ENCODE results near the gene PRICKLE3. TPM values are rescaled to one million over a fixed set of nuclear protein-coding genes. Genes with fewer than 3 reads are reported as not detected.

The PRICKLE3 gene
- total RNA-seq, 1 experiment from 2014 or later: 14.5 TPM

- intact Hi-C loops (cut with micrococcal nuclease): no loop called here
- DNase-seq (ENCODE audit: unreplicated experiment): no peak
- no peaks in the 10 kb centered on the region for H3K36me3 Mint-ChIP-seq (ENCODE audit: insufficient read depth, unreplicated experiment)
Measured at GRCh38 chrX:49162620-49163019, 23.6 kb downstream of the PRICKLE3 start, which contains the start of gene MAGIX. MAGIX (plus strand) TSS chrX:49162758; CDS start chrX:49162890, 132 bp downstream.

DNA sequence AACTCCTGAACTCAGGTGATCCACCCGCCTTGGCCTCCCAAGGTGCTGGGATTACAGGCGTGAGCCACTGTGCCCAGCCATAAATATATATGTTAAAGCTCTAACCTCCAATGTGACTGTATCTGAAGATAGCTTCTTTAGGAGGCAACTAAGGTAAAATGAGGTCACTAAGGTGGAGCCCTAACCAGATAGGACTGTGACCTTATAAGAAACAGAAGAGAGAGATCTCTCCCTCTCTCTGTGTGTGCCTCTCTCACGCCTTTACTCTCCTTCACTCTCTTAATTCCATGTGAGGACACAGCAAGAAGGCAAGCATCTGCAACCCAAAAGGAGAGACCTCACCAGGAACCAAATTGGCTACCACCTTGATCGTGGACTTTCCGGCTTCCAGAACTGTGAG, 24.5 kb downstream of the PRICKLE3 start:
- Mint-ChIP-seq H3K27me3 (ENCODE audit: insufficient read depth, unreplicated experiment) (no peaks in the 10 kb centered on the region), H3K9me3 (ENCODE audit: unreplicated experiment) (no peaks in the 10 kb centered on the region), H3K4me3 (ENCODE audit: unreplicated experiment) (no peak overlapping the region), H3K4me1 (ENCODE audit: insufficient read depth, unreplicated experiment) (peaks cover 7% of the 10 kb centered on the region), H3K27ac (ENCODE audit: low read depth, unreplicated experiment) (no peak overlapping the region), H3K36me3 (ENCODE audit: insufficient read depth, unreplicated experiment) (no peaks in the 10 kb centered on the region)
- BruUV-seq (replicated peaks): no TSS peak
- ChIA-PET POLR2A (no interaction called here), CTCF (no interaction called here)
- TF ChIP-seq, protein P1, sequence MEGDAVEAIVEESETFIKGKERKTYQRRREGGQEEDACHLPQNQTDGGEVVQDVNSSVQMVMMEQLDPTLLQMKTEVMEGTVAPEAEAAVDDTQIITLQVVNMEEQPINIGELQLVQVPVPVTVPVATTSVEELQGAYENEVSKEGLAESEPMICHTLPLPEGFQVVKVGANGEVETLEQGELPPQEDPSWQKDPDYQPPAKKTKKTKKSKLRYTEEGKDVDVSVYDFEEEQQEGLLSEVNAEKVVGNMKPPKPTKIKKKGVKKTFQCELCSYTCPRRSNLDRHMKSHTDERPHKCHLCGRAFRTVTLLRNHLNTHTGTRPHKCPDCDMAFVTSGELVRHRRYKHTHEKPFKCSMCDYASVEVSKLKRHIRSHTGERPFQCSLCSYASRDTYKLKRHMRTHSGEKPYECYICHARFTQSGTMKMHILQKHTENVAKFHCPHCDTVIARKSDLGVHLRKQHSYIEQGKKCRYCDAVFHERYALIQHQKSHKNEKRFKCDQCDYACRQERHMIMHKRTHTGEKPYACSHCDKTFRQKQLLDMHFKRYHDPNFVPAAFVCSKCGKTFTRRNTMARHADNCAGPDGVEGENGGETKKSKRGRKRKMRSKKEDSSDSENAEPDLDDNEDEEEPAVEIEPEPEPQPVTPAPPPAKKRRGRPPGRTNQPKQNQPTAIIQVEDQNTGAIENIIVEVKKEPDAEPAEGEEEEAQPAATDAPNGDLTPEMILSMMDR (IDR thresholded peaks at IDR 0.05; ENCODE audit: unreplicated experiment): no peak
- DNase-seq (ENCODE audit: unreplicated experiment): no peak
- intact Hi-C loops (cut with micrococcal nuclease): no loop called here

More at GRCh38 chrX:49162620-49163019, 23.6 kb downstream of the PRICKLE3 start, which contains the start of gene MAGIX:
- Mint-ChIP-seq H3K4me1 (ENCODE audit: insufficient read depth, unreplicated experiment) (peaks cover 12% of the 10 kb centered on the region), H3K27me3 (ENCODE audit: insufficient read depth, unreplicated experiment) (no peaks in the 10 kb centered on the region), H3K4me3 (ENCODE audit: unreplicated experiment) (peak within 1 kb of the TSS; percentile 68), H3K9me3 (ENCODE audit: unreplicated experiment) (no peaks in the 10 kb centered on the region), H3K27ac (ENCODE audit: low read depth, unreplicated experiment) (peak within 1 kb of the TSS; percentile 61)
- CTCF ChIA-PET: interaction anchor here (0.5 to 0.8 kb wide), 3 partner anchors 30 to 101 kb away, joined by 3 to 5 read pairs (median 4); no protein-coding TSS in a partner anchor
- TF ChIP-seq, protein P1 (IDR thresholded peaks at IDR 0.05; ENCODE audit: unreplicated experiment): no peak
- no TSS peak for BruUV-seq (replicated peaks)
- POLR2A ChIA-PET: no interaction called here

GRCh38 chrX:49160908-49161307, 25.3 kb downstream of the PRICKLE3 start:
- Mint-ChIP-seq H3K4me3 (ENCODE audit: unreplicated experiment) (no peak overlapping the region), H3K36me3 (ENCODE audit: insufficient read depth, unreplicated experiment) (peaks cover 5% of the 10 kb centered on the region), H3K27ac (ENCODE audit: low read depth, unreplicated experiment) (no peak overlapping the region), H3K4me1 (ENCODE audit: insufficient read depth, unreplicated experiment) (peaks cover 7% of the 10 kb centered on the region), H3K27me3 (ENCODE audit: insufficient read depth, unreplicated experiment) (no peaks in the 10 kb centered on the region), H3K9me3 (ENCODE audit: unreplicated experiment) (no peaks in the 10 kb centered on the region)
- no peak for DNase-seq (ENCODE audit: unreplicated experiment)
- ChIA-PET POLR2A (no interaction called here), CTCF (no interaction called here)
- TF ChIP-seq, protein P1 (IDR thresholded peaks at IDR 0.05; ENCODE audit: unreplicated experiment): no peak
- intact Hi-C loops (cut with micrococcal nuclease): no loop called here
- BruUV-seq (replicated peaks): no TSS peak

DNA sequence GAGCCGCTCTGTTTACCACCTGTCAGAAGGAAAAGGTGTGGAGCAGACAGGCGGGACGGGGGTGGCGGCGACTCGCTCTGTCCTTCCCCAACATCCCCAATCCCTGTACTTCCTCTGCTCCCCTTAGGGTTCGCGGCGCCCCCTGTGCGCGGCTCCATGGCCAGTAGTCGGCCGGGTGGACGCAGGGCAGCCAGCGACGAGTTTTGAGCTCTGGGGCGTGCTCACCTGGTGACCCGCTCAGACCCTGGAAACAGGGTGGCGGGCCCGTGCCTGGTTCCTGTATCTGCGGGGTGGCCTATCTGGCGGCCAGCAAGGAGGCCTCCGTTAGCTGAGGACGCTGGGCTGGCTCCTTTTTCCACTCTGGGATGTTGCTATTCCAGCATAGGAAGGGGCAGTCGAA, 29.0 kb downstream of the PRICKLE3 start:
- Mint-ChIP-seq H3K4me3 (ENCODE audit: unreplicated experiment) (no peak overlapping the region), H3K9me3 (ENCODE audit: unreplicated experiment) (no peaks in the 10 kb centered on the region), H3K36me3 (ENCODE audit: insufficient read depth, unreplicated experiment) (peaks cover 7% of the 10 kb centered on the region), H3K27ac (ENCODE audit: low read depth, unreplicated experiment) (no peak overlapping the region), H3K4me1 (ENCODE audit: insufficient read depth, unreplicated experiment) (peaks cover 7% of the 10 kb centered on the region), H3K27me3 (ENCODE audit: insufficient read depth, unreplicated experiment) (no peaks in the 10 kb centered on the region)
- TF ChIP-seq, protein P1 (IDR thresholded peaks at IDR 0.05; ENCODE audit: unreplicated experiment): no peak
- CTCF ChIA-PET: interaction anchor here (0.5 to 0.9 kb wide), 4 partner anchors 43 to 1189 kb away, joined by 3 to 5 read pairs (median 4); no protein-coding TSS in a partner anchor
- POLR2A ChIA-PET: interaction anchor here (0.6 kb wide), 1 partner anchor 356 kb away, joined by 3 read pairs; no protein-coding TSS in a partner anchor
- no peak for DNase-seq (ENCODE audit: unreplicated experiment)
- BruUV-seq (replicated peaks): no TSS peak
- intact Hi-C loops (cut with micrococcal nuclease): loop anchor here (5.0 kb wide), 1 partner anchor 35 kb away; the partner anchor contains the start of gene GPKOW

All from MCF 10A (cell line).